MV-4-11 (cell line): ENCODE data around the gene ECM1.

ENCODE experiments used
- DNase-seq: peaks from one replicate; lab custom pipeline; 2025; lab: John Stamatoyannopoulos, UW

ECM1 gene

GRCh38 chr1:150507912-150508864 lies at the start of gene ECM1:
Gene ECM1, plus strand, starts transcription at chr1:150508109. Its CDS starts 101 bp downstream, at chr1:150508210.
- peak; percentile 66 for DNase-seq

GRCh38 chr1:150464422-150464826 lies 43.5 kb upstream of the ECM1 start:
- DNase-seq, result peak; percentile 40

- no peak for DNase-seq
These were observed 40.9 kb upstream of the ECM1 start for GRCh38 chr1:150466964-150467363.

GRCh38 chr1:150469291-150469690 lies 38.6 kb upstream of the ECM1 start:
- DNase-seq, result no peak

GRCh38 chr1:150472601-150473200 lies 35.2 kb upstream of the ECM1 start:
- DNase-seq, result no peak

GRCh38 chr1:150473659-150474058 lies 34.2 kb upstream of the ECM1 start:
- DNase-seq, result no peak

- no peak for DNase-seq
These were observed 33.0 kb upstream of the ECM1 start for GRCh38 chr1:150474869-150475268.

GRCh38 chr1:150476754-150477153 lies 31.2 kb upstream of the ECM1 start:
- no peak for DNase-seq

- DNase-seq, result no peak
These were observed 30.6 kb upstream of the ECM1 start for GRCh38 chr1:150477320-150477719.

GRCh38 chr1:150477733-150478132 lies 30.2 kb upstream of the ECM1 start:
- no peak for DNase-seq

GRCh38 chr1:150479370-150479769 lies 28.5 kb upstream of the ECM1 start:
- no peak for DNase-seq

- DNase-seq, result no peak
These were observed 28.0 kb upstream of the ECM1 start for GRCh38 chr1:150479927-150480352.

- DNase-seq, result no peak
These were observed 23.5 kb upstream of the ECM1 start for GRCh38 chr1:150484431-150484830.

- DNase-seq, result no peak
These were observed 23.0 kb upstream of the ECM1 start for GRCh38 chr1:150484861-150485260.

- DNase-seq, result peak; percentile 99
These were observed 20.7 kb upstream of the ECM1 start, which contains the start of gene TARS2 for GRCh38 chr1:150486966-150487762. Gene TARS2, plus strand, starts transcription at chr1:150487419. Its CDS starts 32 bp downstream, at chr1:150487451.

- no peak for DNase-seq
These were observed 20.2 kb upstream of the ECM1 start for GRCh38 chr1:150487763-150488115.

- DNase-seq, result no peak
These were observed 14.7 kb upstream of the ECM1 start for GRCh38 chr1:150493175-150493574.

GRCh38 chr1:150498342-150498741 lies 9.6 kb upstream of the ECM1 start:
- DNase-seq, result no peak

- DNase-seq, result no peak
These were observed 2.5 kb upstream of the ECM1 start for GRCh38 chr1:150505431-150505830.

- DNase-seq, result no peak
These were observed 1.1 kb downstream of the ECM1 start for GRCh38 chr1:150508982-150509381.

- DNase-seq, result no peak
These were observed 3.6 kb downstream of the ECM1 start for GRCh38 chr1:150511551-150511950.

- DNase-seq, result no peak
These were observed 4.2 kb downstream of the ECM1 start for GRCh38 chr1:150511985-150512660.
